ENCODE measurements around the gene GRM7.

- TF ChIP-seq CTCF (IDR thresholded peaks at IDR 0.05; ENCODE audit: low read depth, low read length, poor library complexity, severe bottlenecking) (no peak), EZH2phosphoT487 (IDR thresholded peaks at IDR 0.05; ENCODE audit: borderline replicate concordance, low read length) (no peak)
Observed at GRCh38 chr3:7075117-7075516, 214.2 kb downstream of the GRM7 start.

Data from DOHH2 (cell line).